ENCODE results near the gene DENND1A. TPM values are rescaled to one million over a fixed set of nuclear protein-coding genes. Genes with fewer than 3 reads are reported as not detected.

The DENND1A gene
- total and polyA plus RNA-seq, 4 experiments from 2014 or later: 1.4 to 14.2 (median 9.9) TPM

- no peak for DNase-seq
- ChIA-PET POLR2A (ENCODE audit: partially characterized antibody) (no interaction called here), CTCF (ENCODE audit: partially characterized antibody) (interaction anchor here (1.2 to 1.4 kb wide), 2 partner anchors 23 to 27 kb away, joined by 3 read pairs; no protein-coding TSS in a partner anchor)
- Histone ChIP-seq H3K27me3 (ENCODE audit: insufficient read depth, low read length) (no peaks in the 10 kb centered on the region), H3K36me3 (ENCODE audit: insufficient read depth, low read length) (no peaks in the 10 kb centered on the region), H3K4me3 (ENCODE audit: low read length in 2 of 2) (no peak overlapping the region), H3K4me1 (ENCODE audit: insufficient read depth, low read length) (no peaks in the 10 kb centered on the region), H3K27ac (ENCODE audit: low read depth, low read length) (no peak overlapping the region), H3K9me3 (ENCODE audit: control insufficient read depth in 1 of 2, low read length in 2 of 2) (no peaks in the 10 kb centered on the region)
- H3K27ac Mint-ChIP-seq: peak overlapping the region in 1 of 7 donors; percentile 24
- H3K4me3 Mint-ChIP-seq: no peak overlapping the region
- no peaks in the 10 kb centered on the region for H3K36me3 Mint-ChIP-seq
- H3K9me3 Mint-ChIP-seq: no peaks in the 10 kb centered on the region
- H3K4me1 Mint-ChIP-seq: peaks cover 0 to 9% (median 2%) of the 10 kb centered on the region in 4 donors
- H3K27me3 Mint-ChIP-seq: no peaks in the 10 kb centered on the region
- intact Hi-C loops (cut with micrococcal nuclease): no loop called here
Observed at GRCh38 chr9:123408313-123409262, 521.3 kb downstream of the DENND1A start.

GRCh38 chr9:123407217-123407851, 522.6 kb downstream of the DENND1A start:
- H3K9me3 Mint-ChIP-seq: no peaks in the 10 kb centered on the region
- no peak overlapping the region for H3K27ac ChIP-seq (ENCODE audit: low read depth, low read length)
- H3K4me1 Mint-ChIP-seq: peaks cover 0 to 9% (median 2%) of the 10 kb centered on the region in 4 donors
- ChIA-PET CTCF (ENCODE audit: partially characterized antibody) (interaction anchor here (1.2 kb wide), 1 partner anchor 28 kb away, joined by 3 read pairs; no protein-coding TSS in a partner anchor), POLR2A (ENCODE audit: partially characterized antibody) (no interaction called here)
- no peaks in the 10 kb centered on the region for H3K27me3 ChIP-seq (ENCODE audit: insufficient read depth, low read length)
- intact Hi-C loops (cut with micrococcal nuclease): no loop called here
- H3K9me3 ChIP-seq (ENCODE audit: control insufficient read depth in 1 of 2, low read length in 2 of 2): no peaks in the 10 kb centered on the region
- no peaks in the 10 kb centered on the region for H3K36me3 ChIP-seq (ENCODE audit: insufficient read depth, low read length)
- H3K4me1 ChIP-seq (ENCODE audit: insufficient read depth, low read length): no peaks in the 10 kb centered on the region
- no peaks in the 10 kb centered on the region for H3K36me3 Mint-ChIP-seq
- DNase-seq: no peak
- H3K4me3 ChIP-seq (ENCODE audit: low read length in 2 of 2): no peak overlapping the region
- H3K27ac Mint-ChIP-seq: peak overlapping the region in 1 of 7 donors; percentile 11
- no peaks in the 10 kb centered on the region for H3K27me3 Mint-ChIP-seq
- peak overlapping the region in 1 of 8 donors; percentile 22 for H3K4me3 Mint-ChIP-seq

DNA sequence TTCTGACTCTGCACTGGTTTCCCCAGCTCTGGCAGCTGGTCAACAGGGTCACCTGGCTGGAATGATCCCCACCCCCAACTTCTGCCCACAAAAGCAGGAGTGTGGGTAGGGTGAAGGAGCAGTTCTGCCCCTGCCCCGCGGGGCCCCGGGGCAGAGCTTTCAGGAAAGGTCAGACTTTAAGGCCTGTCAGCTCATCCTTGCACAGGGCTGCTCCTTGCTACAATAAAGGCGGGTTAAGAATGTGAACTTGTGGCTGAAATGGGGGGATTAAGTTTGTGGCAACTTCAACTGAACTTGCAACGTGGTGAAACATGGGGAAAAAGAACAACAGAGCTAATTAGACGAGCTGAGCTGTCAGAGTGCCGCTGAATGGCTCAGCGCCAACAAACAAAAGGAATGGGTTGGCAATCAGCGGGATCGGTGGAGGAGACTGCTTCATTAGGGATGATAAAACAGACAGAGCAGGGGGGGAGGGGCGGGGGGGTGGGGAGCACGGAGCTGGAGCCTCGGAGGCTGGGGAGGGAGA, 523.2 kb downstream of the DENND1A start:
- ChIA-PET POLR2A (ENCODE audit: partially characterized antibody) (no interaction called here), CTCF (ENCODE audit: partially characterized antibody) (no interaction called here)
- H3K4me3 Mint-ChIP-seq: no peak overlapping the region
- no peak overlapping the region for H3K27ac ChIP-seq (ENCODE audit: low read depth, low read length)
- H3K9me3 ChIP-seq (ENCODE audit: control insufficient read depth in 1 of 2, low read length in 2 of 2): no peaks in the 10 kb centered on the region
- DNase-seq: no peak
- no peaks in the 10 kb centered on the region for H3K9me3 Mint-ChIP-seq
- H3K27me3 ChIP-seq (ENCODE audit: insufficient read depth, low read length): no peaks in the 10 kb centered on the region
- H3K4me3 ChIP-seq (ENCODE audit: low read length in 2 of 2): no peak overlapping the region
- intact Hi-C loops (cut with micrococcal nuclease): no loop called here
- no peaks in the 10 kb centered on the region for H3K4me1 ChIP-seq (ENCODE audit: insufficient read depth, low read length)
- no peaks in the 10 kb centered on the region for H3K36me3 Mint-ChIP-seq
- no peaks in the 10 kb centered on the region for H3K27me3 Mint-ChIP-seq
- H3K27ac Mint-ChIP-seq: peak overlapping the region in 2 of 7 donors; percentile 32
- no peaks in the 10 kb centered on the region for H3K36me3 ChIP-seq (ENCODE audit: insufficient read depth, low read length)
- H3K4me1 Mint-ChIP-seq: peaks cover 0 to 9% (median 2%) of the 10 kb centered on the region in 4 donors

GRCh38 chr9:123406016-123406415, 523.9 kb downstream of the DENND1A start:
- CTCF ChIA-PET (ENCODE audit: partially characterized antibody): interaction anchor here (0.6 kb wide), 1 partner anchor 148 kb away, joined by 3 read pairs; no protein-coding TSS in a partner anchor
- H3K36me3 Mint-ChIP-seq: no peaks in the 10 kb centered on the region
- no peaks in the 10 kb centered on the region for H3K36me3 ChIP-seq (ENCODE audit: insufficient read depth, low read length)
- no peaks in the 10 kb centered on the region for H3K27me3 ChIP-seq (ENCODE audit: insufficient read depth, low read length)
- POLR2A ChIA-PET (ENCODE audit: partially characterized antibody): no interaction called here
- H3K4me1 ChIP-seq (ENCODE audit: insufficient read depth, low read length): no peaks in the 10 kb centered on the region
- no peak overlapping the region for H3K27ac ChIP-seq (ENCODE audit: low read depth, low read length)
- H3K9me3 ChIP-seq (ENCODE audit: control insufficient read depth in 1 of 2, low read length in 2 of 2): no peaks in the 10 kb centered on the region
- peaks cover 0 to 9% (median 2%) of the 10 kb centered on the region in 4 donors for H3K4me1 Mint-ChIP-seq
- DNase-seq: no peak
- peak overlapping the region in 1 of 7 donors; percentile 31 for H3K27ac Mint-ChIP-seq
- intact Hi-C loops (cut with micrococcal nuclease): no loop called here
- no peak overlapping the region for H3K4me3 Mint-ChIP-seq
- no peak overlapping the region for H3K4me3 ChIP-seq (ENCODE audit: low read length in 2 of 2)
- no peaks in the 10 kb centered on the region for H3K27me3 Mint-ChIP-seq
- H3K9me3 Mint-ChIP-seq: no peaks in the 10 kb centered on the region

GRCh38 chr9:123402981-123403509, 526.9 kb downstream of the DENND1A start:
- H3K27me3 Mint-ChIP-seq: no peaks in the 10 kb centered on the region
- Histone ChIP-seq H3K9me3 (ENCODE audit: control insufficient read depth in 1 of 2, low read length in 2 of 2) (no peaks in the 10 kb centered on the region), H3K36me3 (ENCODE audit: insufficient read depth, low read length) (no peaks in the 10 kb centered on the region), H3K4me1 (ENCODE audit: insufficient read depth, low read length) (no peaks in the 10 kb centered on the region), H3K27ac (ENCODE audit: low read depth, low read length) (no peak overlapping the region), H3K4me3 (ENCODE audit: low read length in 2 of 2) (no peak overlapping the region), H3K27me3 (ENCODE audit: insufficient read depth, low read length) (no peaks in the 10 kb centered on the region)
- ChIA-PET POLR2A (ENCODE audit: partially characterized antibody) (no interaction called here), CTCF (ENCODE audit: partially characterized antibody) (no interaction called here)
- H3K36me3 Mint-ChIP-seq: peaks cover 0 to 1% of the 10 kb centered on the region in 2 donors
- peaks cover 0 to 9% (median 2%) of the 10 kb centered on the region in 4 donors for H3K4me1 Mint-ChIP-seq
- no peaks in the 10 kb centered on the region for H3K9me3 Mint-ChIP-seq
- DNase-seq: no peak
- H3K4me3 Mint-ChIP-seq: no peak overlapping the region
- no peak overlapping the region for H3K27ac Mint-ChIP-seq
- intact Hi-C loops (cut with micrococcal nuclease): no loop called here

DNA sequence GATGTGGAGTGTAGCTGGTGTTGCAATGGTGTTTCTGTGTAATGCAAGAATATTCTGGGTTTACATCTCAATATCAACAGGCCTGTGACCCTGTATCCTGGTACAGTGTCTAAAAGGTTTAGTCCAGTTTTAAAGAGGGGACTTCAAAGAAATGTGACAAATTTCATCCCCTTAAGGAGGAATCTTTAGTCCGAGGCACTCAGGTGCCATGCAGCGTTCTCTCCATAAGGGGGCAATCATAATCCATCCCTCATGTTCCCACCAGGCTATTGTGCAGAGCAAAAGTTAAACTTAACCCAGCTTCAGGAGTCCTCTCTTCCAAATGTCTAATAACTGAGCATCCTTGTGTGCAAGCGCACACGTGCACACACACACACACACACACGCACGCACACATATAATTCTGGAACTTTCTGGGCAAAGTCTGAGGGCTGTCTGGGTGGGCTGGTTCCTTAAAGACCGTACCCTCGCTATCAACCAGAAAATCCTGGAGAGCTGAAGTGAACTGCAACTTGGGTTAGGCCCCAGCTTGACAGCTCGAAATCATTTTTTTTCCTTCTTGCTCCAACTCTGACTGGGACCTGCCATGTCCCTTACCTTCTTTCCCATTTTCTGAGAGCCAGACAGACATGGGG, 527.9 kb downstream of the DENND1A start:
- H3K27ac Mint-ChIP-seq: peak overlapping the region in 1 of 7 donors; percentile 70
- POLR2A ChIA-PET (ENCODE audit: partially characterized antibody): no interaction called here

More for the DNA sequence above, 527.9 kb downstream of the DENND1A start:
- DNase-seq: no peak
- intact Hi-C loops (cut with micrococcal nuclease): no loop called here
- Histone ChIP-seq H3K36me3 (ENCODE audit: insufficient read depth, low read length) (no peaks in the 10 kb centered on the region), H3K4me3 (ENCODE audit: low read length in 2 of 2) (no peak overlapping the region), H3K9me3 (ENCODE audit: control insufficient read depth in 1 of 2, low read length in 2 of 2) (no peaks in the 10 kb centered on the region), H3K4me1 (ENCODE audit: insufficient read depth, low read length) (no peaks in the 10 kb centered on the region), H3K27ac (ENCODE audit: low read depth, low read length) (no peak overlapping the region), H3K27me3 (ENCODE audit: insufficient read depth, low read length) (no peaks in the 10 kb centered on the region)
- CTCF ChIA-PET (ENCODE audit: partially characterized antibody): no interaction called here
- H3K4me3 Mint-ChIP-seq: no peak overlapping the region
- no peaks in the 10 kb centered on the region for H3K27me3 Mint-ChIP-seq
- H3K36me3 Mint-ChIP-seq: peaks cover 0 to 1% of the 10 kb centered on the region in 2 donors
- peaks cover 0 to 9% (median under 1%) of the 10 kb centered on the region in 4 donors for H3K4me1 Mint-ChIP-seq
- no peaks in the 10 kb centered on the region for H3K9me3 Mint-ChIP-seq
